Tibial artery (tissue), 4 donors: ENCODE data around the gene EML2.

Experiments used
- DNase-seq, 2 donors: peaks; one replicate each; pipeline ENCODE4 v3.0.0-alpha.2; 2019
- H3K27ac ChIP-seq, 2 donors: fragments of 200-600 bp; sonication (generic) in 1 of 2; 1 replicate in 1 of 2; 2 replicates in 1 of 2; pipeline ENCODE4 v1.5.1; 2018 to 2019; ENCODE audit warnings: mild to moderate bottlenecking in 1 of 2
- H3K27me3 ChIP-seq, 2 donors: fragments of 200-600 bp; sonication (generic) in 1 of 2; one replicate each; pipeline versions ENCODE4 v1.5.1 to v1.6.0; 2016 to 2019
- H3K36me3 ChIP-seq, 3 donors: fragments of 200-600 bp; sonication (generic) in 2 of 3; one replicate each; pipeline ENCODE4 v1.5.1; 2016 to 2019; ENCODE audit warnings: mild to moderate bottlenecking in 2 of 3
- H3K4me1 ChIP-seq, 4 donors: fragments of 200-600 bp; sonication (generic) in 2 of 4; 1 replicate in 3 of 4; 2 replicates in 1 of 4; pipeline ENCODE4 v1.5.1; 2016 to 2019
- H3K4me3 ChIP-seq, 2 donors: fragments of 200-600 bp; sonication (generic) in 1 of 2; 1 replicate in 1 of 2; 2 replicates in 1 of 2; pipeline ENCODE4 v1.5.1; 2018 to 2019; ENCODE audit warnings: mild to moderate bottlenecking in 2 of 2
- H3K9me3 ChIP-seq, 3 donors: fragments of 200-600 bp; sonication (generic) in 1 of 3; one replicate each; pipeline ENCODE4 v1.5.1; 2016 to 2019
- intact Hi-C: fragments of 100-400 bp; cut with DNase I; formaldehyde crosslinking; loops from one replicate; pipeline ENCODE4 v1.15.0; 2023; ENCODE audit warnings: low total_unique reads
- TF ChIP-seq, protein P1 (sequence below), 2 experiments: fragments of 200-600 bp in 1 of 2; fragments of 450-650 bp in 1 of 2; IDR thresholded peaks; one replicate each; pipeline ENCODE4 v1.5.1; 2017 to 2019; ENCODE audit warnings: antibody characterized with exemption in 2 of 2, mild to moderate bottlenecking in 1 of 2, moderate library complexity in 1 of 2

Gene EML2

DNA sequence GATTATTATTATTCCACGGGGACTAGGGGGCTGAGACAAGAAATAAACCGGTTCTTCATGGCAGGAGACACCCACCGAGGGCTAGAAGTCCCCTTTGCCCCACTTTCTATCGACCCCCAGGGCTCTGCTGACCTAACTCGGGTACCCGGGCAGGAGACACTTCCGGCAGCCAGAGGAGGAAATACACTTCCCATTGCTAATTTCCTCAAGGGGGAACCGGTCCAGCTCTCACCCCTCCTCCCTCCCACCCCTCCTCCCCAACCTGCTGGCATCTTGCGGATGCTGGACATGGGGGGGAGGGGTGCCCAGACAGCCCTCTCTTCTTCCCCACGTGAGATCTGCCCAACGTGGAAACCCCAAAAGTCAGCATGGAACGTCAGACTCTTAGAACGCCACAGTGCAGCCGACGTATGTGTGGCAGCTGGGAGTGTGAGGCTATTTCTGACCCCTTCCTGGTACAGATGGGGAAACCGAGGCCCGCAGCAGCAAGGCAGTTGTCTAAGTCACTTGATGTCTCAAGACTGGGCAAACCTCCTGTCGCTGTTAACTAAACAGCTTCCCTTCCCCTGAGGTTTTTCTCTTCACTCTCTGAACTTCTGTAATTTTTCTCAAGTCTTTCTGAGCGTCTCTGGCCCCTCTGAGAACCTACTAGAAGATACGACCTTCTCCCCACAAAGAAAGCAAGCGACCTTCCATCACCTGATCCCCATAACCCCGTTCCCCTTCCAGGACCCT, 40.8 kb downstream of the EML2 start:
- Histone ChIP-seq H3K4me1 (peaks cover 0 to 17% (median 8%) of the 10 kb centered on the region in 4 donors), H3K27ac (no peak overlapping the region), H3K4me3 (peak overlapping the region in 1 of 2 donors; percentile 2), H3K9me3 (no peaks in the 10 kb centered on the region), H3K27me3 (peaks cover 5 to 94% of the 10 kb centered on the region in 2 donors), H3K36me3 (no peaks in the 10 kb centered on the region)
- DNase-seq = no peak
- intact Hi-C loops = no loop called here
- TF ChIP-seq, protein P1, sequence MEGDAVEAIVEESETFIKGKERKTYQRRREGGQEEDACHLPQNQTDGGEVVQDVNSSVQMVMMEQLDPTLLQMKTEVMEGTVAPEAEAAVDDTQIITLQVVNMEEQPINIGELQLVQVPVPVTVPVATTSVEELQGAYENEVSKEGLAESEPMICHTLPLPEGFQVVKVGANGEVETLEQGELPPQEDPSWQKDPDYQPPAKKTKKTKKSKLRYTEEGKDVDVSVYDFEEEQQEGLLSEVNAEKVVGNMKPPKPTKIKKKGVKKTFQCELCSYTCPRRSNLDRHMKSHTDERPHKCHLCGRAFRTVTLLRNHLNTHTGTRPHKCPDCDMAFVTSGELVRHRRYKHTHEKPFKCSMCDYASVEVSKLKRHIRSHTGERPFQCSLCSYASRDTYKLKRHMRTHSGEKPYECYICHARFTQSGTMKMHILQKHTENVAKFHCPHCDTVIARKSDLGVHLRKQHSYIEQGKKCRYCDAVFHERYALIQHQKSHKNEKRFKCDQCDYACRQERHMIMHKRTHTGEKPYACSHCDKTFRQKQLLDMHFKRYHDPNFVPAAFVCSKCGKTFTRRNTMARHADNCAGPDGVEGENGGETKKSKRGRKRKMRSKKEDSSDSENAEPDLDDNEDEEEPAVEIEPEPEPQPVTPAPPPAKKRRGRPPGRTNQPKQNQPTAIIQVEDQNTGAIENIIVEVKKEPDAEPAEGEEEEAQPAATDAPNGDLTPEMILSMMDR (IDR thresholded peaks at IDR 0.05) = no peak

DNA sequence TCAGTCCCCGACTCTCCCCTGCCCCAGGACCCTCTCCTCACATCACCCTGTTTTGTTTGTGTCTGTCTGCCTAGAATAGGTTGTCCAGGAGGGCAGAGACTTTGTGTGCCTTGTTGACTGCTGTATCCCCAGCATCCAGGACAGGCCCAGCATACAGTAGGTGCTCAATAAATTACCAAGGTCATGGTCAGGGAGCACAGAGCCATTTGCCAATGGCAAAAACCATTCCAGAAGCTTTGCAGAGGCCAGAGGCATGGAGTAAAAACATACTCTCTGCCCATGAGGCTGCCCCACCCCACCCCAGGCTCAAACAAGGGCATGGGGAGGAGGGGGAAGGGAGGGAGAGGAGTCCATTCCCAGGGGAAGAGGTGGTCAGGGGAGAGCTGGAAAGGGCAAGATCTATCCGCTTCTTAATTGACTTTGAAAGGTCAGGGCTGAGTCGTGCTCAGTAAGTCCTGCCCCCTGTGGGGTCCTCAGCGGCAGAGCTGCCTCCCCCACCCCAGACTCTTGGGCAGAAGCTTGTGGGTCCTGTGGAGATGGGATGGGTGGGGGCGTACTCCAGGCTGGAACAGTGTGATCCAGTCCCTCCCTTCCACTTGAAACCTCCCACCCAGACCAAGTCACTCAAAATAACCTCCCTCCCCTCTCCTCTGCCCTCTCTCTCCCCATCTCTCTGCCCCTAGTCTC, 41.6 kb downstream of the EML2 start:
- Histone ChIP-seq H3K4me1 (peaks cover 0 to 17% (median 8%) of the 10 kb centered on the region in 4 donors), H3K4me3 (no peak overlapping the region)

DNA sequence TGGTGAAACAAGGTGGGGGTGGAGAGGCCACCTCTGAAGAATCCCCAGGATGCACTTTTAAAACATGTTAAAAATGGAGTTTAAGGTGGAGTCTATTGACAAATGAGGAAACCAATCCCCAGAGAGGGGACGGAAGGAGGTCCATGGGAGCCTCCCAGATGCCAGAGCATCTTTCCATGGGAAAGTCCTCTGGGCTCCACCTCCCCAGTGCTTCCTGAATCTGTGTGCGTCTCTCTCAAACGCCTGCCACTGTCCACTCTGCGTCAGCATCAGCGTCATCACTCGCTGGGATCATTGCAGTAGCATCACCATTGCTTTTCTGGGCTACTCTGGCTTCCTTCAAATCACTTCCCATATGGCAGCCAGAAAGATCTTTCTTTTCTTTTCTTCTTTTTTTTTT, 43.4 kb downstream of the EML2 start:
- DNase-seq = no peak
- no peak overlapping the region for H3K4me3 ChIP-seq
- no peaks in the 10 kb centered on the region for H3K36me3 ChIP-seq
- intact Hi-C loops = no loop called here
- H3K4me1 ChIP-seq = peaks cover 0 to 16% (median 8%) of the 10 kb centered on the region in 4 donors
- TF ChIP-seq, protein P1 (IDR thresholded peaks at IDR 0.05) = no peak
- no peaks in the 10 kb centered on the region for H3K9me3 ChIP-seq
- H3K27me3 ChIP-seq = peaks cover 0 to 88% of the 10 kb centered on the region in 2 donors
- no peak overlapping the region for H3K27ac ChIP-seq

More for the DNA sequence above, 41.6 kb downstream of the EML2 start:
- intact Hi-C loops = no loop called here
- Histone ChIP-seq H3K36me3 (no peaks in the 10 kb centered on the region), H3K27me3 (peaks cover 3 to 88% of the 10 kb centered on the region in 2 donors), H3K9me3 (no peaks in the 10 kb centered on the region), H3K27ac (no peak overlapping the region)
- DNase-seq = no peak
- TF ChIP-seq, protein P1 (IDR thresholded peaks at IDR 0.05) = no peak

DNA sequence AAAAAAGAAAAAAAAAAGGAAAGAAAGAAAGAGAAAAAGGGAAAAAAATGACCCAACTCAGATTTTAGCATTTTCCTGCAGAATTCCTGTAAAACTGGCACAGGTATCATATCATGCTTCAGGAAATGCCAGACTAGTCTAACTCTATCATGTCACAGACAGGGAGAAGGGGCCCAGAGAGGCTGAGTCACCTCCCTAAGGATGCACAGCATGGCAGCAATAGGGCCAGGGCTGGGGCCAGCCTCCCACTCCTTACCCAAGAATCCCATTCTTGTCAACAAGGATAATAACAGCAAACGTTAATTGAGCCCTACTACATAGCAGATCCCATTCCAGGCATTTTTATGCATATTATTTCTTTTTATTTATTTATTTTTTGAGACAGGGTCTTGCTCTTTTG, 45.7 kb downstream of the EML2 start:
- TF ChIP-seq, protein P1 (IDR thresholded peaks at IDR 0.05) = no peak
- intact Hi-C loops = no loop called here

DNA sequence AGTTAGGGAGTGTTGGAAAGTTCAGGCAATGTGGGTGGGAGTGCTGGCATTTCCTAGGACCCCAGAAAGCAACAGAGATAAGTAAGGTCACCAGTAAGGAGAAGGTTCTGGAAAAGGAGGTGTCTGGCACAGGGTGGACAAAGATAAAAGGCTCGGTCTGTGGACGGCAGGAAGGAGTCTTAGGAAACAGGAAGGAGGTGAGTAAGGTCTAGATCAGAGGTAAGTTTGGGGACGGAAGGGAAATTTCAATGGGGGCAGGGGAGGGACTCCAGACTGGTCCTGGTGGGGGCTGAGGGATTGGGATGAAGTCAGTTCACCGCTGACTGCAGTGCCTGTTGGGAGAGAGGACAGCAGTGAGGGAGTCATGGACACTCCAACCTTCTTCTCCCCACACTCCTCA, 46.8 kb downstream of the EML2 start:
- Histone ChIP-seq H3K27ac (no peak overlapping the region), H3K27me3 (peaks cover 0 to 68% of the 10 kb centered on the region in 2 donors), H3K9me3 (no peaks in the 10 kb centered on the region), H3K4me3 (no peak overlapping the region), H3K36me3 (no peaks in the 10 kb centered on the region), H3K4me1 (peaks cover 0 to 5% (median 0%) of the 10 kb centered on the region in 4 donors)
- no peak for DNase-seq
- TF ChIP-seq, protein P1 (IDR thresholded peaks at IDR 0.05) = no peak
- intact Hi-C loops = no loop called here

More for the DNA sequence above, 45.7 kb downstream of the EML2 start:
- Histone ChIP-seq H3K27me3 (peaks cover 0 to 80% of the 10 kb centered on the region in 2 donors), H3K4me1 (peaks cover 0 to 11% (median 4%) of the 10 kb centered on the region in 4 donors), H3K27ac (no peak overlapping the region), H3K4me3 (no peak overlapping the region), H3K9me3 (no peaks in the 10 kb centered on the region), H3K36me3 (no peaks in the 10 kb centered on the region)
- no peak for DNase-seq
